NCI-H2029 (cell line): ENCODE data around the gene PDE2A.
A peak's percentile ranks its signal among the peaks of the same experiment; 100 is the strongest.

Experiments used
- DNase-seq: peaks from one replicate; lab custom pipeline; 2025; lab: John Stamatoyannopoulos, UW

PDE2A gene

GRCh38 chr11:72655896-72656464 lies 18.2 kb downstream of the PDE2A start:
- no peak for DNase-seq

- DNase-seq, result no peak
Measured at GRCh38 chr11:72655014-72655413, 19.2 kb downstream of the PDE2A start.

GRCh38 chr11:72653649-72654048 lies 20.6 kb downstream of the PDE2A start:
- no peak for DNase-seq

GRCh38 chr11:72652873-72653630 lies 21.2 kb downstream of the PDE2A start:
- no peak for DNase-seq

- no peak for DNase-seq
Measured at GRCh38 chr11:72652133-72652532, 22.1 kb downstream of the PDE2A start.

GRCh38 chr11:72649215-72649976 lies 24.8 kb downstream of the PDE2A start:
- DNase-seq, result no peak

GRCh38 chr11:72648384-72649136 lies 25.7 kb downstream of the PDE2A start:
- DNase-seq, result no peak

- DNase-seq, result no peak
Measured at GRCh38 chr11:72647882-72648281, 26.3 kb downstream of the PDE2A start.

GRCh38 chr11:72646472-72646871 lies 27.8 kb downstream of the PDE2A start:
- no peak for DNase-seq

- DNase-seq, result no peak
Measured at GRCh38 chr11:72646024-72646423, 28.2 kb downstream of the PDE2A start.

GRCh38 chr11:72643547-72643946 lies 30.7 kb downstream of the PDE2A start:
- DNase-seq, result no peak

GRCh38 chr11:72642884-72643522 lies 31.2 kb downstream of the PDE2A start:
- DNase-seq, result peak; percentile 22

- DNase-seq, result no peak
Measured at GRCh38 chr11:72642043-72642883, 32.0 kb downstream of the PDE2A start.

GRCh38 chr11:72641522-72642042 lies 32.6 kb downstream of the PDE2A start:
- DNase-seq, result no peak

GRCh38 chr11:72639502-72640375 lies 34.5 kb downstream of the PDE2A start:
- DNase-seq, result no peak

GRCh38 chr11:72637926-72638325 lies 36.3 kb downstream of the PDE2A start:
- DNase-seq, result no peak

GRCh38 chr11:72637198-72637597 lies 37.0 kb downstream of the PDE2A start:
- DNase-seq, result peak; percentile 15

- DNase-seq, result no peak
Measured at GRCh38 chr11:72636376-72636775, 37.8 kb downstream of the PDE2A start.

GRCh38 chr11:72635933-72636332 lies 38.3 kb downstream of the PDE2A start:
- DNase-seq, result no peak
